SIG-M5 treated with dmso at 0.1 percent for 504 hours (cell line): Measurements from ENCODE around the gene ACADS.

Experiments used
- DNase-seq: peaks from one replicate; lab custom pipeline; 2025; ENCODE audit not compliant: unreplicated experiment; lab: John Stamatoyannopoulos, UW

Gene ACADS, protein sequence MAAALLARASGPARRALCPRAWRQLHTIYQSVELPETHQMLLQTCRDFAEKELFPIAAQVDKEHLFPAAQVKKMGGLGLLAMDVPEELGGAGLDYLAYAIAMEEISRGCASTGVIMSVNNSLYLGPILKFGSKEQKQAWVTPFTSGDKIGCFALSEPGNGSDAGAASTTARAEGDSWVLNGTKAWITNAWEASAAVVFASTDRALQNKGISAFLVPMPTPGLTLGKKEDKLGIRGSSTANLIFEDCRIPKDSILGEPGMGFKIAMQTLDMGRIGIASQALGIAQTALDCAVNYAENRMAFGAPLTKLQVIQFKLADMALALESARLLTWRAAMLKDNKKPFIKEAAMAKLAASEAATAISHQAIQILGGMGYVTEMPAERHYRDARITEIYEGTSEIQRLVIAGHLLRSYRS

DNA sequence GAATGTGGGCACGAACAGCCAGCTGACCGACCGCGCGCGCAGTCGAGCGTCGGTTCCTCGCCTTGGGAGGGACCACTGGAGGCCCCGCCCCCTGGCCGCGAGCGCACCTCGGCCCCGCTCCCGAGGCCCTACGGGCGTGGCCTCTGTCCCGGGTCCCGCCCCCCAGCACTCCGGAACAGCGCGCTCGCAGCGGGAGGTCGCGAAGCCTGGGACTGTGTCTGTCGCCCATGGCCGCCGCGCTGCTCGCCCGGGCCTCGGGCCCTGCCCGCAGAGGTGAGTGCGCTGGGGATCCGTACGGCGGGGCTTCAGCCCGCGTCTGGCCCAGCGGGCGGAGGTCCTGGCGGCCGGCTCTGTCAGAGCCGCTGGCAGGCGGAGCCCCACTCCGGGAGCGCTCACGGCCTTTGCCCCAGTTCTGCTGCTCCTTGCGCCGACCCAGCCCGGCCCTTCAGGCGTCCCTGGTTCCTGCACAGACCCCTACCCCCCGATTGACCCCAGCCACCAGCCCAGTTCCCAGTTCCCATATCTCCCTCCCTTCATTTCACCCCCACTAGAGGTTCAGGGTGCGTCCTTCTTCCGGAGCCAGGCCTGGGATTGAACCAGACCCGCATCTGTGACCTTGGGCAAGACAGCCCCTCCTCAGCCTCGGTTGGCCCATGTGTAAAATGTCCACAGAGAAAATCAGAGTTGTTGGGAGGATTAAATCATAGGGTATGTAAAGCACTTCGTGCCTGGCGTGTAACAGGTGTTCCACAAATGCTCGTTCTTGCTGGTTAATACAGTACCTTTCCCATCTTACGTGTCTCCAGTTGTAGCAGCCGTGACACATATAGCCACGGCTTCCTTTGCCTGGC lies at the start of gene ACADS:
Gene ACADS, plus strand, starts transcription at position 168 of the 851 bp plus-strand sequence. Its CDS starts 60 bp downstream, at position 228.
- DNase-seq, result peak; percentile 83

DNA sequence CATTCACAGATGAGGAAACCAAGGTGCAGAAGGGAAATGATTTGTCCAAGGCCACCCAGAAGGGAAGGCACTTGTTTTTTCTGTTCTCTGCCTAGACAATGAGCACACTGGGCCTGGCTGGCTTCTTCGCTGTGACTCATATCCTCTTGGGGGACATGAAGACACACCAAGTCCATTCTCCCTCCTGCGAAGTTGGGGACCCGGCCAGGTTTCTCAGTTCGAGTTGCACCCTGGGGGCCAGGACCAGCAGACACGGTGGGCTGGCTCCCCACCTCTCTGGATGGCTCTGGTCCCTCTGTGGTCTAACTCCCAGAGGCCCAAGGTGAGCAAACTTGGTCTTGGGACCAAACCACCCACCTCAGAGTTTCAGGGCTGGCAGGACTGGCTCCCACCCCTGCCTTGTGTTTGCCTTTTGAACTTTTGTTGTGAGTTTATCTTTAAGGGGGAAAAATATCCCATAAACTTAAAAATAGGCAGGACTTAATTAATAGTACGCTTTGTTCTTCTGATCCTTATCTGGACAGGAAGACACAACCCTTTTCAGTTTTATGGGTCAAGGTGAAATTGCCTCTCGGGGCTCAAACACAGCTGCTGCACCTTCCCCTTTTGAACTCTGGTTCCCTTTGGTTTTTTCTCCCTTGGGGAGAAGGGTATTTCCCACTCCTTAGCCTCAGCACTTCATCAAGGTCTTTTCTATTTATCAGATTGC lies 47.7 kb upstream of the ACADS start:
- DNase-seq, result peak; percentile 70

DNA sequence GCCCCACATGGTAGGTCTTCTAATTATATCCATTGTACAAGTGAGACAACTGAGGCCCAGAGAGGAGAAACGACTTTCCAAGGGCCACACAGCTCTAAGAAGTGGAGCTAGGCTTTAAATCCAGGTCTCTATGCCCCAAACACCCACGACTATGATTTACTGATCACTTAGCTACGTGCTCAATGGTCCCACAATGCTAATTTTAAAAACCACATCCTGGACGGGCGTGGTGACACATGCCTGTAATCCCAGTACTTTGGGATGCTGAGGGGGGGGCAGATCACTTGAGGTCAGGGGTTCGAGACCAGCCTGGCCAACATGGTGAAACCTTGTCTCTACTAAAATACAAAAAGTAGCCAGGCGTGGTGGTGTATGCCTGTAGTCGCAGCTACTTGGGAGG lies 47.1 kb upstream of the ACADS start:
- no peak for DNase-seq

DNA sequence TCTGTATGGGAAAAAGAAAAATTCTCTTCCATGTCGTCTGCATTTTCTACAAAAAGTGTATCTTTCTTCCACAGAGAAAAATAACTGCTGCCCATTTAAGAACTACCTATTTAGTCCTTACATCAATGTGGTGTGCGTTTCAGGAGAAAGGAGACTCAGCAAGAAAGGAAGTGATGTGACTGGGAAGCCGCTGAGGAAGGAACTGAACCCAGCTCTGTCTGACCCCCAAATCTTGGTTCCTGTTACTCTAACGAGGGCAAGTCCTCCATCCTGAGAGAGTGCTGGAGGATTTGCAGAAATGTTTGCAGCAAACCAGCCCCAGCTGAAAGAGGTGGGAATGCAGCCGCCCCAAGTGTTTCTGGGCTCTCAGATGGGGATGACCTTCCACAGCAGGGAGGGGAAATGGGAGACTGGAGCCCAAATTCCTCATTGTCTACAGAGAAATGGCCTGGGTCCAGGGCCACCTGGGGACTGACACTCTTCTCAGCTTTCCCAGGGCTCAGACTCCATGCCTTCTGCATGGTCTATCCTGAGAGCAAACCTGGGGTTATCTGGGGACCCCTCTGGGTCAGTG lies 45.4 kb upstream of the ACADS start:
- peak; percentile 22 for DNase-seq

DNA sequence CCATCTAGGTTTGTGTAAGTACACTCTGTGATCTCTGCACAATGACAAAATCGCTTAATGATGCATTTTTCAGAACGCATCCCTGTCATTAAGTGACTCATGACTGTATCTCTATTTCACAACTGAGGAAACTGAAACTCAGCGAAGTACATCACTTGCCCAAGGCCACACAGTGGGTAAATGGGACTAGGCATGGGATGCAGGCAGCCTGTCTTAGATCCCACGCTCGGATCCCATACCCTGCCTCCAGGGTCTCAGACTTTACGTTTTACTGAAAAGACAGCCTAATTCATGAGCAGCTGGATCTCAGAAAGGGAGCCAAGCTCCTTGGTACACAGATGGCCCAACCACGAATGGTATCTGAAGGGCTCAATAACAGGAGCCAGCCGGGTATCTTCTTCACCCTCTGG lies 41.1 kb upstream of the ACADS start:
- DNase-seq, result peak; percentile 85

DNA sequence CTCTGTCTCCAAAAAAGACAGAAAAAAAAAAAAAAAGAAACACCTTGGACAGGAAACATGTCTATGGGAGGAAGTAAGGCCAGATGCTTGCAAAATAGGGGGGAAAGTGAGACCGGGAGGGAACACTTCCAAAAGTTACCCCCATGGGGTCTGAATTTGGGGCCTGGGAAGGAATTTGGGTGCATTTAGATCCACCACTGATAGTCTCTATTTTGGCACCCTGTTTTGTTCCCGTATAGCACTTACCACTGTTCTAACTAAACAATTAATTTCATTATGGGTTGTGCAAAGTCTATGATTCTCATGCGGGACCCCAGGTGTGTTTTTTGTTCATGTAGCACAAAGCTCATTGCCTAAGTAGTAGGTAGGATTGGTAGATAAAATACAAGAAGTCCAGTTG lies 40.1 kb upstream of the ACADS start:
- no peak for DNase-seq

DNA sequence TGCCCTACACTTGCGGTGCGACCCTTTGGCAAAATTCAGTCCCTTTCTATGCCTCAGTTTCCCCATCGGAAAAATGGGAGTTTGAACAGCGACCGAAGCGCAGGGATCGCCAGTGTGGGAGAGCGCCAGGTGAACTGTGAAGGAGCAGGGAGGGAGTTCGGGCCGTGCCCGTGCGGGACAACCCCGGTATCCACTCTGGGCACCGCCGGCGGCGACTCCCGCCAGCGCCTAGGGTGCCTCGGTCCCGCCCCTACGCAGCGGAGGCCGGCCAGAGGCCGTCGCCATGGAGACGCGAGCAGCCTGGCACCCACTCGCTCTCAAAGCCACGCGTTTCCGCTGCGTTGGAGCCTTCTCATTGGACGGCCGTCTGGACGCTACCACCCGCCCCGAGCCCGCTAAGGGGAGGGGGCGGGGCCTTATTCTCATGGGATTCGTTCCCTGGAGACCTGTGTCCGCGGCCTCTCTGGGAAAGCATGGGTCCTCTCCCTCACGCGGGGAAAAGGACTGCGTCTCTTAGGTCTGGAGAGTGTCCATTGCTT lies 39.4 kb upstream of the ACADS start:
- peak; percentile 97 for DNase-seq

DNA sequence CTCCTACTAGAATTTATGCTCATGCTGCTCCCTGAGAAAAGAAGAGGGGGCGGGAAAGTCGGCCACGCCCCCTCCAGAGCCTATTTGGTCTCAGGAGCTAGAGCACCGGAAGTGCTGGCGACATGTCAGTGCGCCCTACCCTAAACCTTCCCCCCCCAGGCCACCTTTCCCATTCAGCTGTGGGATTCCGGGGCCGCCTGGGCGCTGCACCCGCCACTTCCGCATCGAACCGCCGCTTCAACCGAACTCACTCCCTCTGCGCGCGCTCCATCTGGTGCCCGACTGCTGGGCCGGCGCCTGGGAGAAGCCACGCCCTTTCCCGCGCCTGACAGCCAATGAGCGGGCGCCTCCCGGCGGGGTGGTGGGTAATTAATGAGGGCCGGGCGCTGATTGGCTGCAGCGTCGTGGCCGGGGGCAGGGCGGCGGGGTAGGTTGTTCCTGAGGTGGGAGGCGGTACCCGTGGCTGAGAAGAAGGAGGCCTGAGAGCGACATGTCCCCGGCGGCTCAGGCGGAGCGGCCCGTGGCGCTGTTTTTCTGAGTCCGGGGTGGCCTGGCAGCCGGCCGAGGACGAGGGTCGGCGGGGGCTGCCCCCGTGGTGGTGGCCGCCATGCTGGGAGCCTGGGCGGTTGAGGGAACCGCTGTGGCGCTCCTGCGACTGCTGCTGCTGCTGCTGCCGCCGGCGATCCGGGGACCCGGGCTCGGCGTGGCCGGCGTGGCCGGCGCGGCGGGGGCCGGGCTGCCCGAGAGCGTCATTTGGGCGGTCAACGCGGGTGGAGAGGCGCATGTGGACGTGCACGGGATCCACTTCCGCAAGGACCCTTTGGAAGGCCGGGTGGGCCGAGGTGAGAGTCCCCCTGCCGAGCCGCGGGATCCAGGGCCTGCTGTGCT lies 38.7 kb upstream of the ACADS start, which contains the start of gene MLEC:
Gene MLEC, plus strand, starts transcription at position 460 of the 888 bp plus-strand sequence. Its CDS starts 148 bp downstream, at position 608.
- peak; percentile 99 for DNase-seq

DNA sequence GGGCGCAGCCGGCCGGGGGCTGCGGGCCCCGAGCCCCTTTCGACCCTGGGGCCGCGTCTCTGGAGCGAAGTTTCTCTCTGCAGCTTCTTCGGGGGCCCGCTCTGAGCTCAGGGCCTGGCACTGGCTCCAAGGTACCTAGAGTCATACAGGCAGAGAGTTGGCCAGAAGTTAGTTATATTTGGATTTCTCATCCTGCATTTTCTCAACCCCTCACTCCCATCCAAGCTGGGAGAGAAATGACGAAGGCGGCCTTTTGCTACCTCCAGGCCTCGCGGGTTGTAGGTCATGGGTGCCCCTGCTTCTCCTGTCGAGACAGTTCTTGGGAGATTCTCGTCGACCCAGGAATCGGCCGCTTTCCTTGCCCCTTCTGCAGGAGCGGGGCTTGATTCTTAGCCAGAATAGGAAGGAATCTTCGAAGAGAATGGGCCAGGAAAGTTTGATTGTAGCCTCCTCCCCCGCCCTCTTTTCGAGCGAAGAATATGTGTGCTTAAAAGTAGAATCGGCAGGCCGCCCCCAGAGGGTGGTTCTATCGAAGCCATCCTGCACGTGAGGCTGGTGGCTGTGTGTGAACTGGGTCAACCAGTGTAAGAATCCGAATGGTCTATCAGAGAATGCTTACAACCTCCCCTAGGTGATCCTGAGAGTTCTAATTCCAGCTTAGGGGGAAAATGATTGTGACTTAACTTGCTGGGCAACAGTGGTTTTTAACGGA lies 37.9 kb upstream of the ACADS start:
- no peak for DNase-seq

DNA sequence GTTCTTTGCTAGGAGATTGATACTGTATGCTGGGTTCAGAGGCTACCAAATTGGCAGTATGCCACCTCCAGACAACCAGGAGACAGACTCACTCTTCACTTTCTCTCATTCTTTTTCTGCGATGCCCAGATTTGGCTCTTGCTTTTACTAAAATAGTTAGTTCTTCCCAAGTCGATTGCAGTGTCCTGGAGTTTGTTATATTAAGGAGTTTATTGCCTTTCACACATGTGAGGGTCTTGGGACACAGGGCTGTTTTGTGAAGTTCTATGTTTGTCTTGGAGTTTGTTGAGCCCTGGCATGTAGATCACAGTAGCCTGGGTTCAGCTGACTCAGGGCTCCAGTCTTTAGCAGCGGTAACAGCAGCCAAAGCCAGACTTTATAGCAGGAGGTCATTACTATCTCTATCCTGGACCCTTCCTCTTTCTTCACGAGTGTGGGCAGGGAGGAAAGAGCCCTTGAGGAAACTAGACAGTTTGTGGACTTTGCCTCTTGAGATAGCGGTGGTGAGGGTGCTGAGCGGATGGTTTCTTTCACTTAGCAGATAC lies 37.0 kb upstream of the ACADS start:
- peak; percentile 22 for DNase-seq

DNA sequence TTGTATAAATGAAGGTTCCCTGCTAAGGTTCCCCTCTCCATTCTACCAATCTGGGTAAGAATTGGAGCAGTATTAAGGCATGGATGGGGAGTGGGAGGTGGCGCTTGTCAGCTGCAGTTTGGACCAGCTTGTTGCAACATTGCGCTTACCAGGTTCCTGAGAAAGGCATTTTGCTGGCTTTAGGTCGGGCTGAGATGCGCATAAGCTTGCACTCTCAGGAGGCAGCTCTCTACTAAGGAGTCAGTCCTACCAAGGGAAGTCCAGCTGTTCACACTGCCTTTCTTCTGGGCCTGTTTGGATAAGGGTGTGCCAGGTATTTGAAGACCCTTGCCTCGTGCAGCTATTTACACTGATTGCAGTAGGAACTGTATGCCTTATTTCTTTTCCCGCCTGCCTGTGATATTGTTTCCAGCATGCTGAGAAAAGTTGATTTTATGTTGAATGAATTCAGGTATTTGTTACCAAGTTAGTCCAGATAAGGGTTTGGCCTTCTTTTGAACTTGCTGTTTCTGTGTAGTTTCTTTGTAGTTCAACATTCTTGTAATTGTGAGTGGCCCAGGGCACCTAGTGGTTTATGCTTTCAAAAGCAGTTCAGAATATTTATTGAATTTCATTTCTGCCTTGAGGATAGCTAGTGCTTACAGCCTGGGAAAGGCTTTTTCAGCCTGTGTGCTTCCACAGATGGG lies 36.1 kb upstream of the ACADS start:
- DNase-seq, result no peak

DNA sequence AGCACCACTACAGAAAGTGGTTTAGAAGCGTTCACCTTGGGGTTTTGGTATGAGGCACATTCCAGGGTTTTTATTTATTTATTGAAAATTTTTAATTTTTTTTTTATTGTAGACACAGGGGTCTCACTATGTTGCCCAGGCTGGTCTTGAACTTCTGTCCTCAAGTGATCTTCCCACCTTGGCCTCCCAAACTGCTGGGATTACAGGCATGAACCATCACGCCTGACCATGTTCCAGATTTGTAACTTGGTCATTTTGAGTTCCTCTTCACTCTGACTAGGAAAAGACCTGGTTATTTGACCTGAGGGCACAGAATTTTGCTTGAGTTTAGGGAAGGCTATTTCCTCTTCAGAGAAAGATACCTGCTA lies 35.6 kb upstream of the ACADS start:
- DNase-seq, result no peak

DNA sequence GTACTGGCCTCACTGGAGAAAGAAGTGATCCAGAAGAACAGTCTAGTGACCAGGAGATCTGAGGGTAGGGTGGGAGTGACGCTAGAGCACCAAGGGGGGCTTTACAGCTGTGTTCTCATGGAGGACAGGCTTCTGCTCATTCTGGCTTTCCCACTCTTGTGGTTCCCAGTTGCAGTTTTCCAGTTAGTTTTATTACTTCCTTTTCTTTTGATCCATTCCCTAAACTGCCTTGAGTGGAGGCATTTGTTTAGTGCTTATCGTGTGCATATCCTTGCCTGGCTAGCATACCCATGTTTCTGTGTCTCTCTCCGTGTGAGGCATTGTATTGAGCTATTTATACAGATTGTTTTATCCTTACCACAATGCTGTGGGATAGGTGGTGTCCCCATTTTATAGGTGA lies 34.6 kb upstream of the ACADS start:
- no peak for DNase-seq

DNA sequence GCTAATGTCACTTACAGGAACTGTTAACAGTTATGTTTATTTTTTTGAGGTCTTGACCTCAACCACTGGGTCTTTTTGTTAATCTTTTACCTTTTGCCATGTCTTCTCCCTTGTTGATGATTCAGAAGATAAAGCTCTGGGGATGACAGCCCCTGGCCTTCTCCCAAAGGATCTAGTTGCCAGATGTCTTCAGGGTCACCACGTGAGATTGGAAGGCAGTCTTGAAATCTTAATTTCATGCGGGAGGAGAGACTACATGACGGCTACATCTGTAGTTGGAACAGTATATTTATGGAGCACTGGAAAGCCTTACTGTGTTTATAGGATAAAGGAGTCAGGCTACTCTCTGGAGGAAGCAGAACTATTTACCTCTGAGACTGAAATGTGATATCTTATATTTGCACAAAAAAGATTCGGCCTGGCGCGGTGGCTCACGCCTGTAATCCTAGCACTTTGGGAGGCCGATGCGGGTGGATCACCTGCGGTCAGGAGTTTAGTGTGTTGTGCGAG lies 33.0 kb upstream of the ACADS start:
- no peak for DNase-seq

DNA sequence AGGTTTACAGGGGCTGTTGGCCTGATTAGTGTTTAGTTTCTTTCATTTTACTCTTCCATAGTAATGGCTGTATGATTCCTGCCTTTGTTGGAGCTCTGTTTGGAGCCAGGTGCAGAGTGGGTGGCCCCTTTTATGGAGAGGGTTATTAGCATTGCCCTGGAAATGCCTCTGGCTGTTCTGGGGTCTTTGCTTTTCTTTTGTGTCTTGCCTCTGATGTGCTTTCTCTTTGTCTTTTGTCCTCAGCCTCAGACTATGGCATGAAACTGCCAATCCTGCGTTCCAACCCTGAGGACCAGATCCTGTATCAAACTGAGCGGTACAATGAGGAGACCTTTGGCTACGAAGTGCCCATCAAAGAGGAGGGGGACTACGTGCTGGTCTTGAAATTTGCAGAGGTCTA lies 31.8 kb upstream of the ACADS start:
- DNase-seq, result no peak

DNA sequence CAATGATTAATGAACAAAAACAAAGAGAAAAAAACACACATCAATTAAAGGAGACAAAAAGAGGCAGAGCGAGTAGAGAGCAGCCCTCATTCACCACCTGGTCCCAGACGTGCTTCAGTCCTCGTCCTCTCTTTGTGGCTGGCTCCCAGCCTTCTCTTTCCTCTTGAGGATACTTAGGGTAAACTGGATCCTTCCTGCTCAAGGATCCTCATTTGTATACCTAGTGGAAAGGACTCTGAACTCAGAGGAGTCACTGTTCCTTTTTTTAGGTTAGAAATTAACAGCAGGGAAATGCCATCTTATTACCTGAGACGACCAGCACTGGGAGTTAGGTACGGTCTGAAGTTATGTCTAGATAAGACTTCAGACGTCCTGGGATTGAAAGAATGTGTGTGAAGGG lies 29.0 kb upstream of the ACADS start:
- DNase-seq, result no peak

DNA sequence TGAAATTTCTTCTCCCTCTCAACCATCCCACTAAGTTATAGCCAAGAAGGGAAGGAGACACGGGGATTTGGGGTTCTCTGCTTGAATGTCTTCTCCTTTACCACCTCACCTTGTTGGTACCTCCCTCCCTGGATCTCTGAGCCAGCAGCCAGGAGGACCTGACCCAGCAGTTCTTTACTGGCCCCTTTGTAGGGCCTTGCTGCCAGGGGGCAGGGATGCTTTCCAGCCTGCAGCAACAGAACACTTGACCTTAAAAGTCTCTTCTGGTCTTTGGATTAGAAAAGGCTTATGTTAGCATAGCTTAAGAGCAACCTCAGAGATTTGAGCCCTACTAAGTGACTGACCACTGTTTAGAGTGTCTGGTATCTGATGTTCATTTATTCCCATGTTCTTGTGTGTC lies 28.3 kb upstream of the ACADS start:
- no peak for DNase-seq

DNA sequence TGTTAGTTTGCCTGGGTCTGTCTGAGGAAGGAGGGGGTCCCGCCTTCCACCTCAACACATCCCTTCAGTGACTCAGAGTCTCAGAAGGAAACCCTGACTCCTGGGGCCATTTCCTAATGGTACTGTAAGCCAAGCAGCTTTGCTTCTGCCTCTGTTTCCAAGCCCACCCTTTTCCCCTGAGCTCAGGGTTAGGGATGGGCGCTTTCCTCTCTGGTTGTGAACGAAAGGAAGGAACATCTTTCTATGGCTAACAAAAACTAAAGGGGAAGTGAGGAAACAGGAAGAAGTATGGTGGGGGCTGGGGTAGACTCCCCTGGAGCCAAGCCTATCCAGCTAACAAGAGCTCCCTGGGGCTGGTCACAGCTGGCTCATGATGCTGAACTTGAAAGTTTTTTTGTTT lies 27.0 kb upstream of the ACADS start:
- peak; percentile 66 for DNase-seq
